ENCODE data around the gene TAC4. TPM values are rescaled to one million over a fixed set of nuclear protein-coding genes. Genes with fewer than 3 reads are reported as not detected.

Gene TAC4
- polyA plus RNA-seq, 2 of the 4 experiments (the other 2 are of a cell fraction), result not detected

DNA sequence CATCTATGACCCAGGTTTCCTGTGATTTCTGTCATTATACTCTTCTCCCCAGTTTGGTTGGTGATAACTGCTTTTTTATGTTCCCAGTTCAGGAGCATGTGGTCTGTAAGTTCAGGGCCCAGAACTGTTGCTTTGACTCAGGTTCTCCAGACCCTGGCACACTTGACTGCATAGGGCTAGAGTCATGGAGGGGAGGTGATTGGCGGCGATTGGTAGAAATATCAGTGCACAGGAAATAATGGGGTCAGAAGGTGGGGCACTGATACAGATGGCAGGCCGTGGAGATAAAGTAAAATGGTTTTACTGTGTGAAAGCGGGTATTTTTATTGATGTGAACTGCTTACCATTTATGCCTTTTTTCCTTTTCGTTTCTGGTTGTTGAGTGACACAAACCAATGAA is 28.7 kb downstream of the TAC4 start:
- DNase-seq (ENCODE audit: low read depth in 1 of 2, low spot score in 1 of 2) (no peak), ATAC-seq (no peak), FAIRE-seq (no peak)
- POLR2A ChIA-PET, result no interaction called here
- 91% methylated on average over 5 of the region's 5 CpGs for WGBS (ENCODE audit: missing lambda C conversion rate)
- no peak overlapping the region for H3K27ac ChIP-seq
- H3K4me3 ChIP-seq, result no peak overlapping the region
- no peak overlapping the region for H3K4me2 ChIP-seq
- H3K4me1 ChIP-seq, result no peaks in the 10 kb centered on the region
- CTCF ChIA-PET, result interaction anchor here (1.1 kb wide), 1 partner anchor 252 kb away, joined by 3 read pairs; no protein-coding TSS in a partner anchor
- no peak for TF ChIP-seq CBX2 (IDR thresholded peaks at IDR 0.05; ENCODE audit: borderline replicate concordance, low read depth)
- no peak for TF ChIP-seq KDM5A (IDR thresholded peaks at IDR 0.05)
- no peaks in the 10 kb centered on the region for H3K9me3 ChIP-seq

- POLR2A ChIA-PET, result no interaction called here
- H3K4me2 ChIP-seq, result no peak overlapping the region
- H3K4me3 ChIP-seq, result no peak overlapping the region
- H3K27ac ChIP-seq, result no peak overlapping the region
- FAIRE-seq (no peak), ATAC-seq (no peak), DNase-seq (ENCODE audit: low read depth in 1 of 2, low spot score in 1 of 2) (no peak)
- TF ChIP-seq CTCF (IDR thresholded peaks at IDR 0.05) (no peak), CEBPB (IDR thresholded peaks at IDR 0.05) (no peak), TP53 (CRISPR knock-in tag; IDR thresholded peaks at IDR 0.05) (no peak), ZSCAN20 (CRISPR knock-in tag; IDR thresholded peaks at IDR 0.05) (no peak), JUN (IDR thresholded peaks at IDR 0.05) (no peak)
- no peaks in the 10 kb centered on the region for H3K9me3 ChIP-seq
- 93% methylated on average over 4 of the region's 4 CpGs for WGBS (ENCODE audit: missing lambda C conversion rate)
- CTCF ChIA-PET, result interaction anchor here (0.8 to 5.4 kb wide), 5 partner anchors 12 to 261 kb away, joined by 3 to 29 read pairs (median 4); no protein-coding TSS in a partner anchor
- no peaks in the 10 kb centered on the region for H3K4me1 ChIP-seq
Observed at GRCh38 chr17:49817993-49818392, 29.9 kb downstream of the TAC4 start.

DNA sequence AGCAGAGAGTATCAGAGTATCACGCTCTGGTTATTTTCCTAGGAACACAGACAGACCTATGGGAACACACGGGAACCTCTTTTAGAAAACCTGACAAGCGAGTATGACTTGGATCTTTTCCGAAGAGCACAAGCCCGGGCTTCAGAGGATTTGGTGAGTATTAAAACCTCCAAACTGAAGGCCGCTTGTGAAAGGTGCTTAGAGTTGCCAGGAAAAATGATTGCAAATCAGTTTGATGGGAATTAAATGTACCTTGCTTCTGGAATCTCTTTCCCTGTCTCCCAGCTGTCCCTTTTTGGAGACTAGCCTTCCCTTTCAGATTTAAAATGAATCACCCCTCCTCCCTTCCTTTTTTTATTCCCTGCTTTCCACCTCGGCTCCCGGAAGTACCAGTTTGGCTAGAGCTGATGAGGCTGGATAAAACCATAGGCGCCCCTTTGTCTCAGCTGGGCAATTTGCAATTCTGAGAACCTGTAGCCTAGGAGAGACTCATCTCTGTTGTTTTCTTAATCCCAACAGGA is 32.0 kb downstream of the TAC4 start:
- POLR2A ChIA-PET, result no interaction called here
- DNase-seq (ENCODE audit: low read depth in 1 of 2, low spot score in 1 of 2) (no peak), FAIRE-seq (no peak), ATAC-seq (no peak)
- Histone ChIP-seq H3K9me3 (no peaks in the 10 kb centered on the region), H3K27ac (no peak overlapping the region), H3K4me2 (no peak overlapping the region), H3K4me3 (no peak overlapping the region), H3K4me1 (no peaks in the 10 kb centered on the region)
- TF ChIP-seq, protein P1, sequence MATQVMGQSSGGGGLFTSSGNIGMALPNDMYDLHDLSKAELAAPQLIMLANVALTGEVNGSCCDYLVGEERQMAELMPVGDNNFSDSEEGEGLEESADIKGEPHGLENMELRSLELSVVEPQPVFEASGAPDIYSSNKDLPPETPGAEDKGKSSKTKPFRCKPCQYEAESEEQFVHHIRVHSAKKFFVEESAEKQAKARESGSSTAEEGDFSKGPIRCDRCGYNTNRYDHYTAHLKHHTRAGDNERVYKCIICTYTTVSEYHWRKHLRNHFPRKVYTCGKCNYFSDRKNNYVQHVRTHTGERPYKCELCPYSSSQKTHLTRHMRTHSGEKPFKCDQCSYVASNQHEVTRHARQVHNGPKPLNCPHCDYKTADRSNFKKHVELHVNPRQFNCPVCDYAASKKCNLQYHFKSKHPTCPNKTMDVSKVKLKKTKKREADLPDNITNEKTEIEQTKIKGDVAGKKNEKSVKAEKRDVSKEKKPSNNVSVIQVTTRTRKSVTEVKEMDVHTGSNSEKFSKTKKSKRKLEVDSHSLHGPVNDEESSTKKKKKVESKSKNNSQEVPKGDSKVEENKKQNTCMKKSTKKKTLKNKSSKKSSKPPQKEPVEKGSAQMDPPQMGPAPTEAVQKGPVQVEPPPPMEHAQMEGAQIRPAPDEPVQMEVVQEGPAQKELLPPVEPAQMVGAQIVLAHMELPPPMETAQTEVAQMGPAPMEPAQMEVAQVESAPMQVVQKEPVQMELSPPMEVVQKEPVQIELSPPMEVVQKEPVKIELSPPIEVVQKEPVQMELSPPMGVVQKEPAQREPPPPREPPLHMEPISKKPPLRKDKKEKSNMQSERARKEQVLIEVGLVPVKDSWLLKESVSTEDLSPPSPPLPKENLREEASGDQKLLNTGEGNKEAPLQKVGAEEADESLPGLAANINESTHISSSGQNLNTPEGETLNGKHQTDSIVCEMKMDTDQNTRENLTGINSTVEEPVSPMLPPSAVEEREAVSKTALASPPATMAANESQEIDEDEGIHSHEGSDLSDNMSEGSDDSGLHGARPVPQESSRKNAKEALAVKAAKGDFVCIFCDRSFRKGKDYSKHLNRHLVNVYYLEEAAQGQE (IDR thresholded peaks at IDR 0.05), result no peak
- TF ChIP-seq CHD4 (IDR thresholded peaks at IDR 0.05; ENCODE audit: borderline replicate concordance) (no peak), EHF (CRISPR knock-in tag; IDR thresholded peaks at IDR 0.05) (no peak), RNF2 (IDR thresholded peaks at IDR 0.05; ENCODE audit: borderline replicate concordance, low read depth) (no peak), SMC3 (IDR thresholded peaks at IDR 0.05) (no peak)
- TF ChIP-seq, protein P2, sequence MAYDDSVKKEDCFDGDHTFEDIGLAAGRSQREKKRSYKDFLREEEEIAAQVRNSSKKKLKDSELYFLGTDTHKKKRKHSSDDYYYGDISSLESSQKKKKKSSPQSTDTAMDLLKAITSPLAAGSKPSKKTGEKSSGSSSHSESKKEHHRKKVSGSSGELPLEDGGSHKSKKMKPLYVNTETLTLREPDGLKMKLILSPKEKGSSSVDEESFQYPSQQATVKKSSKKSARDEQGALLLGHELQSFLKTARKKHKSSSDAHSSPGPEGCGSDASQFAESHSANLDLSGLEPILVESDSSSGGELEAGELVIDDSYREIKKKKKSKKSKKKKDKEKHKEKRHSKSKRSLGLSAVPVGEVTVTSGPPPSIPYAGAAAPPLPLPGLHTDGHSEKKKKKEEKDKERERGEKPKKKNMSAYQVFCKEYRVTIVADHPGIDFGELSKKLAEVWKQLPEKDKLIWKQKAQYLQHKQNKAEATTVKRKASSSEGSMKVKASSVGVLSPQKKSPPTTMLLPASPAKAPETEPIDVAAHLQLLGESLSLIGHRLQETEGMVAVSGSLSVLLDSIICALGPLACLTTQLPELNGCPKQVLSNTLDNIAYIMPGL (CRISPR knock-in tag; IDR thresholded peaks at IDR 0.05; ENCODE audit: borderline replicate concordance), result no peak
- CTCF ChIA-PET, result interaction anchor here (0.6 to 5.4 kb wide), 9 partner anchors 8 to 666 kb away, joined by 3 to 29 read pairs (median 3); no protein-coding TSS in a partner anchor
- WGBS (ENCODE audit: missing lambda C conversion rate), result 93% methylated on average over 9 of the region's 9 CpGs
